ENCODE measurements around the gene NOL9.

Gene NOL9

DNA sequence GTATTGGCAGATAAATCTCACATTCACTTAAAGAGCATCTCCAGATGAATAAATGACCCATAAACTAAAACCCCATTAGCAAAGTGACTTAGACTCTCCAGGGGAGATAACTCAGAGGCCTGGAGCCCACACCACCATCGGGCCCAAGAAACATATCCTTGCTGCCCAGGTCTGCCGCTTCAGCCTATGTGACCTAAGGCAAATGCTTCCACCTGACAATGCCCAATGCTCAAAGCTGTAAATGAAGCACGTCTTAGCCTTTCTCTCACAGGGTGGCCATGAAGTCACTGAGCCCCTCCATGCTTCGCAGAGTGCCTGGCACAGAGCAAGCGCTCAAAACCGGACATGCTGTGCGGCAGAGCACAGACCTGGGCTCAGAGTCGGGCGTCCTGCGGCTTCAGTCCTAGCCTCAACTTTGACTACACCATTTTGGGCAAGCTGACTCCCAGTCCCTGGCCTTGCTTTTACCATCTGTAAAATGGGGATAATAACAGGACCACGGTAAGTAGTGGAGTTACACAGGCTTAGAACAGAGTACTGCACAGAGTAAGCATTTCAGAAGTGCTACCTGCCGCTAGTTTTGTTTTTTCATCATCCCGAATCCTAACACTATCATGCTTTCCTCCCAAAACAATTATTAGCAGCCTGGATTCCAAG, 23.7 kb downstream of the NOL9 start:
- no peak overlapping the region for H4K12ac ChIP-seq (ENCODE audit: low read depth, low read length)
- H3K4me2 ChIP-seq (ENCODE audit: low read length), result no peak overlapping the region
- WGBS (ENCODE audit: extremely low coverage, insufficient coverage, insufficient read length), result no CpG with 5 or more reads among the region's 13 CpGs
- H3K36me3 ChIP-seq (ENCODE audit: control insufficient read depth in 1 of 2, insufficient read depth in 2 of 2, low read length in 2 of 2), result peaks cover 43 to 66% of the 10 kb centered on the region in 2 experiments
- H3K27ac ChIP-seq (ENCODE audit: low read depth, low read length), result no peak overlapping the region
- no peaks in the 10 kb centered on the region for H3K9me3 ChIP-seq (ENCODE audit: insufficient read depth, low read depth, low read length)
- DNase-seq, result no peak
- H2BK120ac ChIP-seq (ENCODE audit: insufficient read depth, low read length, poor library complexity), result no peak overlapping the region
- no peak overlapping the region for H2AFZ ChIP-seq (ENCODE audit: insufficient read depth, low read length, poor library complexity)
- H3K4me1 ChIP-seq (ENCODE audit: control insufficient read depth in 1 of 2, insufficient read depth in 2 of 2, low read length in 2 of 2), result peaks cover 2 to 3% of the 10 kb centered on the region in 2 experiments
- H3K79me1 ChIP-seq (ENCODE audit: low read length), result no peaks in the 10 kb centered on the region
- no peak overlapping the region for H3K14ac ChIP-seq (ENCODE audit: low read length)
- H3K79me2 ChIP-seq (ENCODE audit: control insufficient read depth, insufficient read depth, low read length, poor library complexity), result no peaks in the 10 kb centered on the region
- H3K23ac ChIP-seq (ENCODE audit: low read length), result no peak overlapping the region
- H3K27me3 ChIP-seq (ENCODE audit: insufficient read depth, low read length), result no peaks in the 10 kb centered on the region
- H2BK5ac ChIP-seq (ENCODE audit: low read depth, low read length, poor library complexity), result no peak overlapping the region
- H4K91ac ChIP-seq (ENCODE audit: low read depth, low read length), result no peak overlapping the region
- no peak overlapping the region for H3K9ac ChIP-seq (ENCODE audit: low read length)
- H2BK12ac ChIP-seq (ENCODE audit: low read length), result no peak overlapping the region
- H4K8ac ChIP-seq (ENCODE audit: low read depth, low read length), result no peak overlapping the region
- H3K4me3 ChIP-seq (ENCODE audit: low read depth, low read length), result no peak overlapping the region
- H3K18ac ChIP-seq (ENCODE audit: low read length), result no peak overlapping the region
- no peak overlapping the region for H2AK5ac ChIP-seq (ENCODE audit: low read length)
- no peak overlapping the region for H3K4ac ChIP-seq (ENCODE audit: low read depth, low read length)

DNA sequence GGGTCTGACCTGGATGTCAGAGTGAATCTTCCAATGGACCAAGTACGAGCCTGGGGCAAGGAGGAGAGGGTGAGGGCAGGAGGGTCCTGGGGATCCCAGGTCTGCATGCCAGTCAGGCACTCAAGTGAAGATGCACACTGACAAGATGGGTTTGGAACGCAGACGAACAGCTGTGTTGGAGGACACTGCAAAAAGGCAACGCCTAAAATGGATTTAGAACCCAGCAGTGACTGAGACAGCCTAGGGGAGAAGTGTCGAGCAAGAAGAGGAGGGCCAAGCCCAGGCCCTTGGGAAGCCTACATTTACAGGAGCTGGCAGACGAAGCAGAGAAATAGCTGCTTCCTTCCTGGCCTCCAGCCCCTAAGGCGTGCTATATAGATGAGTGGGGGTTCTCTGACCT, 25.8 kb downstream of the NOL9 start:
- no peak overlapping the region for H2BK12ac ChIP-seq (ENCODE audit: low read length)
- no peak overlapping the region for H3K27ac ChIP-seq (ENCODE audit: low read depth, low read length)
- peaks cover 45 to 67% of the 10 kb centered on the region in 2 experiments for H3K36me3 ChIP-seq (ENCODE audit: control insufficient read depth in 1 of 2, insufficient read depth in 2 of 2, low read length in 2 of 2)
- DNase-seq, result no peak
- H3K14ac ChIP-seq (ENCODE audit: low read length), result no peak overlapping the region
- no peaks in the 10 kb centered on the region for H3K9me3 ChIP-seq (ENCODE audit: insufficient read depth, low read depth, low read length)
- no peak overlapping the region for H4K91ac ChIP-seq (ENCODE audit: low read depth, low read length)
- H3K4me1 ChIP-seq (ENCODE audit: control insufficient read depth in 1 of 2, insufficient read depth in 2 of 2, low read length in 2 of 2), result no peaks in the 10 kb centered on the region
- no peak overlapping the region for H3K4me2 ChIP-seq (ENCODE audit: low read length)
- no peak overlapping the region for H3K4me3 ChIP-seq (ENCODE audit: low read depth, low read length)
- H3K27me3 ChIP-seq (ENCODE audit: insufficient read depth, low read length), result no peaks in the 10 kb centered on the region
- H3K79me2 ChIP-seq (ENCODE audit: control insufficient read depth, insufficient read depth, low read length, poor library complexity), result no peaks in the 10 kb centered on the region
- H3K4ac ChIP-seq (ENCODE audit: low read depth, low read length), result no peak overlapping the region
- H3K9ac ChIP-seq (ENCODE audit: low read length), result no peak overlapping the region
- H2BK5ac ChIP-seq (ENCODE audit: low read depth, low read length, poor library complexity), result no peak overlapping the region
- no peak overlapping the region for H2AFZ ChIP-seq (ENCODE audit: insufficient read depth, low read length, poor library complexity)
- H3K23ac ChIP-seq (ENCODE audit: low read length), result no peak overlapping the region
- no peak overlapping the region for H4K8ac ChIP-seq (ENCODE audit: low read depth, low read length)
- H2AK5ac ChIP-seq (ENCODE audit: low read length), result no peak overlapping the region
- no peaks in the 10 kb centered on the region for H3K79me1 ChIP-seq (ENCODE audit: low read length)
- H4K12ac ChIP-seq (ENCODE audit: low read depth, low read length), result no peak overlapping the region
- no CpG with 5 or more reads among the region's 7 CpGs for WGBS (ENCODE audit: extremely low coverage, insufficient coverage, insufficient read length)
- no peak overlapping the region for H2BK120ac ChIP-seq (ENCODE audit: insufficient read depth, low read length, poor library complexity)
- H3K18ac ChIP-seq (ENCODE audit: low read length), result no peak overlapping the region

DNA sequence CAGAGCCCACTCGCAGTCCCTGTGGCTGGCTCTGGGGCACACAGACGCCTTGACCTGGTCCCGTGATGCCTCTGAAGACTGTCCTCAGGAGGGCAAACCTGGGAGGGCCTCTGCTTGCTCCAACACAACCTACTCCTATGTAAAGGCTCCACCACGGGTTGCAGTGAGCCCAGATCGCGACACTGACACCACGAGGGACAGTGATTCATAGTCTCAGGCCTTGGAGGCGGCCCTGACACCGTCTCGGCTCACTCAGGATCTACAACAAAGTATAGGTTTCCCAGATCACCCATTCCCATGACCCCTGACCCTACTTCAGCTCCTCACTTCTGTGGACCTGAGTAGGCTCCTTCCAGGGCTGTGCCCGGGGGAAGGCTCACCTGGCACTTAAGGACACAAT, 28.0 kb downstream of the NOL9 start:
- no peak overlapping the region for H2AK5ac ChIP-seq (ENCODE audit: low read length)
- no peak overlapping the region for H2BK5ac ChIP-seq (ENCODE audit: low read depth, low read length, poor library complexity)
- H3K79me1 ChIP-seq (ENCODE audit: low read length), result no peaks in the 10 kb centered on the region
- no peak overlapping the region for H3K23ac ChIP-seq (ENCODE audit: low read length)
- no peak overlapping the region for H2AFZ ChIP-seq (ENCODE audit: insufficient read depth, low read length, poor library complexity)
- no peak overlapping the region for H3K4ac ChIP-seq (ENCODE audit: low read depth, low read length)
- no CpG with 5 or more reads among the region's 11 CpGs for WGBS (ENCODE audit: extremely low coverage, insufficient coverage, insufficient read length)
- no peak overlapping the region for H3K4me3 ChIP-seq (ENCODE audit: low read depth, low read length)
- peaks cover 32 to 47% of the 10 kb centered on the region in 2 experiments for H3K36me3 ChIP-seq (ENCODE audit: control insufficient read depth in 1 of 2, insufficient read depth in 2 of 2, low read length in 2 of 2)
- H3K9me3 ChIP-seq (ENCODE audit: insufficient read depth, low read depth, low read length), result no peaks in the 10 kb centered on the region
- no peak overlapping the region for H4K8ac ChIP-seq (ENCODE audit: low read depth, low read length)
- no peak overlapping the region for H3K14ac ChIP-seq (ENCODE audit: low read length)
- H3K27me3 ChIP-seq (ENCODE audit: insufficient read depth, low read length), result no peaks in the 10 kb centered on the region
- no peak for DNase-seq
- peaks cover 2 to 7% of the 10 kb centered on the region in 2 experiments for H3K4me1 ChIP-seq (ENCODE audit: control insufficient read depth in 1 of 2, insufficient read depth in 2 of 2, low read length in 2 of 2)
- no peak overlapping the region for H3K9ac ChIP-seq (ENCODE audit: low read length)
- H2BK12ac ChIP-seq (ENCODE audit: low read length), result no peak overlapping the region
- H4K91ac ChIP-seq (ENCODE audit: low read depth, low read length), result no peak overlapping the region
- no peak overlapping the region for H2BK120ac ChIP-seq (ENCODE audit: insufficient read depth, low read length, poor library complexity)
- H3K27ac ChIP-seq (ENCODE audit: low read depth, low read length), result no peak overlapping the region
- H4K12ac ChIP-seq (ENCODE audit: low read depth, low read length), result no peak overlapping the region
- no peak overlapping the region for H3K4me2 ChIP-seq (ENCODE audit: low read length)
- H3K79me2 ChIP-seq (ENCODE audit: control insufficient read depth, insufficient read depth, low read length, poor library complexity), result no peaks in the 10 kb centered on the region
- H3K18ac ChIP-seq (ENCODE audit: low read length), result no peak overlapping the region

DNA sequence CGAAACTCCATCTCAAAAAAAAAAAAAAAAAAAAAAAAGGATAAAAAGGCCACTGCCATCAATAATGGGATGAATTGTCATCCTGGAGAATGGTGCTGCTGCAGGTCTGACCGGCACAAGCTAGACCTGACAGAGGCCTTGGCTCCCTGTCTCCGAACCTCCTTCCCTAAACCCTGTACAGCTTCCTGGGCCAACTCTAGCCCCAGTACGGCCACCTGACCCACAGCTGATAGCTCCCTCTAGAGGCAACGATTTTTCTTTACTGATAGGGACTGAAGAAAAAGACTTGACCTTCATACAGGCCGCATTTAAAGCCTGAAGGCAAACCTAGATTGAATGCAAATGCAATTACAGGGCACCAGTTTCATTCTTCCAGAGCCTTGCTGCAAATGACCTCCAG, 30.7 kb downstream of the NOL9 start:
- H3K79me2 ChIP-seq (ENCODE audit: control insufficient read depth, insufficient read depth, low read length, poor library complexity), result no peaks in the 10 kb centered on the region
- no peak overlapping the region for H3K23ac ChIP-seq (ENCODE audit: low read length)
- no peaks in the 10 kb centered on the region for H3K9me3 ChIP-seq (ENCODE audit: insufficient read depth, low read depth, low read length)
- H4K12ac ChIP-seq (ENCODE audit: low read depth, low read length), result no peak overlapping the region
- peak; percentile 77 to 96 for DNase-seq
- H3K27ac ChIP-seq (ENCODE audit: low read depth, low read length), result no peak overlapping the region
- H2AK5ac ChIP-seq (ENCODE audit: low read length), result no peak overlapping the region
- H3K14ac ChIP-seq (ENCODE audit: low read length), result no peak overlapping the region
- H2BK12ac ChIP-seq (ENCODE audit: low read length), result no peak overlapping the region
- H3K4me2 ChIP-seq (ENCODE audit: low read length), result no peak overlapping the region
- peaks cover 19 to 23% of the 10 kb centered on the region in 2 experiments for H3K4me1 ChIP-seq (ENCODE audit: control insufficient read depth in 1 of 2, insufficient read depth in 2 of 2, low read length in 2 of 2)
- no peak overlapping the region for H3K18ac ChIP-seq (ENCODE audit: low read length)
- H3K79me1 ChIP-seq (ENCODE audit: low read length), result peaks cover 14% of the 10 kb centered on the region
- no peak overlapping the region for H2BK120ac ChIP-seq (ENCODE audit: insufficient read depth, low read length, poor library complexity)
- no peak overlapping the region for H3K9ac ChIP-seq (ENCODE audit: low read length)
- no peak overlapping the region for H4K91ac ChIP-seq (ENCODE audit: low read depth, low read length)
- H3K36me3 ChIP-seq (ENCODE audit: control insufficient read depth in 1 of 2, insufficient read depth in 2 of 2, low read length in 2 of 2), result peaks cover 23 to 32% of the 10 kb centered on the region in 2 experiments
- H3K4me3 ChIP-seq (ENCODE audit: low read depth, low read length), result no peak overlapping the region
- no CpG with 5 or more reads among the region's 6 CpGs for WGBS (ENCODE audit: extremely low coverage, insufficient coverage, insufficient read length)
- no peak overlapping the region for H2AFZ ChIP-seq (ENCODE audit: insufficient read depth, low read length, poor library complexity)
- no peak overlapping the region for H3K4ac ChIP-seq (ENCODE audit: low read depth, low read length)
- no peak overlapping the region for H2BK5ac ChIP-seq (ENCODE audit: low read depth, low read length, poor library complexity)
- no peaks in the 10 kb centered on the region for H3K27me3 ChIP-seq (ENCODE audit: insufficient read depth, low read length)
- H4K8ac ChIP-seq (ENCODE audit: low read depth, low read length), result no peak overlapping the region

Data from trophoblast cell (in vitro differentiated cells and primary cell).